ENCODE measurements around the gene CD79B. TPM values are rescaled to one million over a fixed set of nuclear protein-coding genes. Genes with fewer than 3 reads are reported as not detected.
"Not testable (repeated sequence)": the region's sequence is repeated elsewhere in the genome, so short reads cannot be mapped to it uniquely, and the experiment has no call there.

The CD79B gene
- total RNA-seq, 2 experiments from 2014 or later, result 28.4 to 31.6 TPM

DNA sequence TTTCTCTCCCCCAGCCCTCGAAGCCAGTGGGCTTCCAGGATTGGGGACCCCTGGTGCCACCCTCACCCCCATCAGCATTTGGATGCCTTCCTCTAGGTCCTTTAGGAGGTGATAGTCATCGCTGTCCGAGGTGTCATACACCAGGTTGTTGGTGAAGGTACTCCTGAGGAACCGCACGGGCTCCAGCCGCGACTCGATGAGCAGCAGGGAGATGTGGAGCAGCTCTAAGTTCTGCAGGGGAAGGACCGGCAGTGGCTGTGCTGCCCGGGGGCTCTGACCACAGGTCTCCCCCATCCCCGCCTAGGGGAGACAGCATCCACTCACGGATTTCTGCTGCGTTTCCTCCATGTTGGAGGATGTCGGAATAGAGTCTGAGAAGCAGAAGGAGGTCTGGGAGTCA is 22.0 kb downstream of the CD79B start:
- ChIA-PET POLR2A (interaction anchor here (0.9 kb wide), 1 partner anchor 110 kb away, joined by 3 read pairs; no protein-coding TSS in a partner anchor), CTCF (interaction anchor here (1.1 to 3.9 kb wide), 12 partner anchors 7 to 224 kb away, joined by 3 to 38 read pairs (median 12); partner anchors contain the start of gene GH2)
- no peak for DNase-seq
- no peaks in the 10 kb centered on the region for H3K4me1 Mint-ChIP-seq (ENCODE audit: low read depth)
- no peak for ATAC-seq
- intact Hi-C loops (cut with micrococcal nuclease), result no loop called here
- H3K36me3 Mint-ChIP-seq (ENCODE audit: low read depth), result no peaks in the 10 kb centered on the region
- H3K27ac Mint-ChIP-seq, result no peak overlapping the region
- H3K9me3 Mint-ChIP-seq, result no peaks in the 10 kb centered on the region
- no peaks in the 10 kb centered on the region for H3K27me3 Mint-ChIP-seq
- H3K4me3 Mint-ChIP-seq, result no peak overlapping the region
- TF ChIP-seq CTCF (IDR thresholded peaks at IDR 0.05), result no peak

- ATAC-seq; POLR2A ChIA-PET; intact Hi-C loops (cut with micrococcal nuclease); H3K4me3 Mint-ChIP-seq; H3K27ac Mint-ChIP-seq; H3K27me3 Mint-ChIP-seq; H3K36me3 Mint-ChIP-seq (ENCODE audit: low read depth); H3K9me3 Mint-ChIP-seq; DNase-seq; H3K4me1 Mint-ChIP-seq (ENCODE audit: low read depth): not testable (repeated sequence)
- CTCF ChIA-PET, result interaction anchor here (1.7 to 9.9 kb wide), 3 partner anchors 19 to 81 kb away, joined by 6 to 82 read pairs (median 11); no protein-coding TSS in a partner anchor
These were observed 22.5 kb downstream of the CD79B start for GRCh38 chr17:63909586-63909985.

GRCh38 chr17:63907161-63907778 is 24.9 kb downstream of the CD79B start:
- H3K36me3 Mint-ChIP-seq (ENCODE audit: low read depth); H3K27me3 Mint-ChIP-seq: not testable (repeated sequence)

DNA sequence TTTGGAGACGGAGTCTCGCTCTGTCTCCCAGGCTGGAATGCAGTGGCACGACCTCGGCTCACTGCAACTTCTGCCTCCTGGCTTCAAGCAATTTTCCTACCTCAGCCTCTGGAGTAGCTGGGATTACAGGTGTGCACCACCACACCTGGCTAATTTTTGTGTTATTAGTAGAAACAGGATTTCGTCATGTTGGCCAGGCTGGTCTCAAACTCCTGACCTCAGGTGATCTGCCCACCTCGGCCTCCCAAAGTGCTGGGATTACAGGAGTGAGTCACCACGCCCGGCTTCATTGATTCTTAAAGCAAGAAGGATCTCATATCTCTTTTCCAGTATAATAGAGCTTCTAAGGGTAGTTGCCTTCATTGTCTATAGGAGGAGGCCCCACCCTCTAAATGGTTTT is 27.3 kb downstream of the CD79B start:
- H3K27ac Mint-ChIP-seq; ATAC-seq; DNase-seq; H3K4me1 Mint-ChIP-seq (ENCODE audit: low read depth); H3K27me3 Mint-ChIP-seq; H3K4me3 Mint-ChIP-seq; H3K36me3 Mint-ChIP-seq (ENCODE audit: low read depth); intact Hi-C loops (cut with micrococcal nuclease); H3K9me3 Mint-ChIP-seq: not testable (repeated sequence)
- ChIA-PET POLR2A (interaction anchor here (0.6 kb wide), 1 partner anchor 492 kb away, joined by 3 read pairs; no protein-coding TSS in a partner anchor), CTCF (interaction anchor here (0.7 to 9.9 kb wide), 15 partner anchors 14 to 390 kb away, joined by 3 to 82 read pairs (median 3); partner anchors contain the start of gene GH1)

More at GRCh38 chr17:63907161-63907778, 24.9 kb downstream of the CD79B start:
- ATAC-seq, result peak; percentile 69
- H3K27ac Mint-ChIP-seq; intact Hi-C loops (cut with micrococcal nuclease); H3K4me3 Mint-ChIP-seq; POLR2A ChIA-PET; H3K4me1 Mint-ChIP-seq (ENCODE audit: low read depth); H3K9me3 Mint-ChIP-seq: not testable (repeated sequence)
- peak; percentile 38 for TF ChIP-seq CTCF (IDR thresholded peaks at IDR 0.05)
- peak; percentile 62 for DNase-seq
- CTCF ChIA-PET, result interaction anchor here (0.8 to 9.9 kb wide), 6 partner anchors 11 to 273 kb away, joined by 3 to 82 read pairs (median 6); partner anchors contain the start of gene GH1

DNA sequence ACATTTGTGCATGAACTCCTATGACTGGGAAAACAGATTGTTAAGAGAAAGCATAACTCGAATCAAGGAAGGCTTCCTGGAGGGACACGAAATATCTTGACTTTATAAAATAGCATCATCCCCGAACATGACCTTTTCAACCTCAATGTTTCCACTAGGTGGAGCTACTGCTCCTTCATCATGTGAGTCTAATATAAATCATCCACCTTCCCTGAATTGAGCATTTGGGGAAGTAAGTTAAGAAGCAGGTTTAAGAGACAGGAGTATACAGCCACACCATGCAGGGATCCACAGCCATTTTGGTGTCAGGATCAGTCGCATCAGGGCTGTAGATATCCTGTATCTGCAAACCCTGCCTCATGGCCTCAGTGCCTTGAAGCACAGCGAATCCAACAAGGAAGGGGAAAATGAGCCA is 28.3 kb downstream of the CD79B start:
- intact Hi-C loops (cut with micrococcal nuclease); H3K27me3 Mint-ChIP-seq; H3K4me3 Mint-ChIP-seq; H3K9me3 Mint-ChIP-seq; POLR2A ChIA-PET; H3K36me3 Mint-ChIP-seq (ENCODE audit: low read depth); H3K4me1 Mint-ChIP-seq (ENCODE audit: low read depth); H3K27ac Mint-ChIP-seq: not testable (repeated sequence)
- DNase-seq, result peak; percentile 57
- peak; percentile 66 for TF ChIP-seq CTCF (IDR thresholded peaks at IDR 0.05)
- CTCF ChIA-PET, result interaction anchor here (0.7 to 9.9 kb wide), 19 partner anchors 8 to 244 kb away, joined by 3 to 82 read pairs (median 5); partner anchors contain the start of genes CD79B, CSHL1 and GH1
- peak; percentile 74 for ATAC-seq

GRCh38 chr17:63901971-63902370 is 30.2 kb downstream of the CD79B start:
- ChIA-PET CTCF (interaction anchor here (0.5 to 9.9 kb wide), 13 partner anchors 10 to 232 kb away, joined by 3 to 82 read pairs (median 10); partner anchors contain the start of genes CSHL1, GH1 and GH2), POLR2A (interaction anchor here (0.6 to 0.9 kb wide), 3 partner anchors 9 to 14 kb away, joined by 3 read pairs; partner anchors contain the start of gene CSHL1)
- H3K9me3 Mint-ChIP-seq; intact Hi-C loops (cut with micrococcal nuclease); ATAC-seq; DNase-seq; H3K4me1 Mint-ChIP-seq (ENCODE audit: low read depth); H3K4me3 Mint-ChIP-seq; H3K27ac Mint-ChIP-seq; H3K36me3 Mint-ChIP-seq (ENCODE audit: low read depth); H3K27me3 Mint-ChIP-seq: not testable (repeated sequence)

GRCh38 chr17:63898899-63899798 is 33.0 kb downstream of the CD79B start:
- ATAC-seq, result peak; percentile 77
- POLR2A ChIA-PET, result not testable (repeated sequence)
- peak; percentile 65 for DNase-seq

DNA sequence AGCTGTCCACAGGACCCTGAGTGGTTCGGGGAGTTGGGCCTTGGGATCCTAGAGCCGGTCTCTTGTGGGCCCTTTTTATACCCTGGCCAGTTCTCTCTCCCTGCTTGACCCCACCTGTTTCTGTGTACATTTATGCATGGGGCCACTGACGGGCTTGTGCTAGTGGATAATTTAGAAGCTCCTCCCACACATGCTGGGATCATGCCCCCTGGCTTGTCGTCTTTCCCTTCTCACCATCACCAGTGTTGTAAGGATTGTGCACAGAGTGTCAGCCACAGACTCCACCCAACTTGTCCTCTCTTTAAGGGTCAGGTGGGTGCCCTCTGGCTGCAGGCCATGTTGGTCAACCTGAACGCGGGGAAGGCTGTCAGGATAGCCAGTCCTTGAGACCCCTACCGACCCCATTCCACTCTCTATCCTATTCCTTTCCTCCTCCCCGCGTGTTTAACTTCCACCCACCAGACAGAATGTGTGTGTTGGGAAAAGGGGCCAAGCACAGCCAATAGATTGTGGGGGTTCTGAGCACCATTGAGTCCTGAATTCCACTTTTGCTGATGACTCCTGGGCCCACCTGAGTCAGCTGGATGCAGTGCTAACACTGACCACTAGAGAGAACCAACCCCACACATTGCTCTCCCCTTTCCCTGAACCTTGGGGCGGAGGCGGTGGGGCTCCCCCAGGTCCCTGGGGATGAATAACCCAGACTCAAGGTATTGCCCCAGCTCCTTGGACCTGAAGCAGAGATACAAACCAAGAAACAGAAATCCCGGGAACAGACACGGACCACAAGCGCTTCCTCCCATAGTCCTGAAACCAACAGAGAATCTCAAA is 35.4 kb downstream of the CD79B start, which contains the start of gene CSH1:
Gene CSH1, minus strand, starts transcription at position 51 of the 831 bp plus-strand sequence. CDS start 63 bp downstream, outside the sequence.
- H3K9me3 Mint-ChIP-seq; H3K27ac Mint-ChIP-seq; intact Hi-C loops (cut with micrococcal nuclease); H3K27me3 Mint-ChIP-seq; H3K4me1 Mint-ChIP-seq (ENCODE audit: low read depth); DNase-seq; POLR2A ChIA-PET; H3K4me3 Mint-ChIP-seq; H3K36me3 Mint-ChIP-seq (ENCODE audit: low read depth): not testable (repeated sequence)
- CTCF ChIA-PET, result interaction anchor here (0.6 kb wide), 1 partner anchor 154 kb away, joined by 3 read pairs; no protein-coding TSS in a partner anchor
- peak; percentile 61 for ATAC-seq

More at GRCh38 chr17:63898899-63899798, 33.0 kb downstream of the CD79B start:
- H3K4me1 Mint-ChIP-seq (ENCODE audit: low read depth); H3K36me3 Mint-ChIP-seq (ENCODE audit: low read depth); intact Hi-C loops (cut with micrococcal nuclease); H3K9me3 Mint-ChIP-seq; H3K27ac Mint-ChIP-seq; H3K27me3 Mint-ChIP-seq; H3K4me3 Mint-ChIP-seq: not testable (repeated sequence)
- CTCF ChIA-PET, result interaction anchor here (1.2 to 1.3 kb wide), 2 partner anchors 10 to 13 kb away, joined by 3 to 7 read pairs; no protein-coding TSS in a partner anchor

All from activated CD8-positive, alpha-beta T cell treated with anti-CD3 and anti-CD28 coated beads for 36 hours (primary cell).